Retina (tissue), 1 donor: ENCODE data around the gene TBCB.
A peak's percentile ranks its signal among the peaks of the same experiment; 100 is the strongest.
"Not testable (repeated sequence)": the region's sequence is repeated elsewhere in the genome, so short reads cannot be mapped to it uniquely, and the experiment has no call there.

Experiments
- DNase-seq: peaks from one replicate; pipeline ENCODE4 v3.0.0-alpha.2; 2016

TBCB gene

GRCh38 chr19:36139473-36140303, 24.4 kb downstream of the TBCB start, which contains the start of gene CAPNS1:
TSS of gene CAPNS1 (plus strand) at chr19:36140066. CDS start at chr19:36141012, 946 bp downstream.
- DNase-seq: peak; percentile 95

GRCh38 chr19:36140304-36141038, 25.2 kb downstream of the TBCB start:
- peak; percentile 65 for DNase-seq

GRCh38 chr19:36141039-36141927, 26.0 kb downstream of the TBCB start:
- DNase-seq: peak; percentile 81

- no peak for DNase-seq
Observed at GRCh38 chr19:36142046-36142445, 26.8 kb downstream of the TBCB start.

- no peak for DNase-seq
Observed at GRCh38 chr19:36142496-36142895, 27.2 kb downstream of the TBCB start.

GRCh38 chr19:36144624-36145023, 29.4 kb downstream of the TBCB start:
- DNase-seq: no peak

- DNase-seq: no peak
Observed at GRCh38 chr19:36149673-36150406, 34.6 kb downstream of the TBCB start.

GRCh38 chr19:36150586-36150985, 35.3 kb downstream of the TBCB start:
- no peak for DNase-seq

GRCh38 chr19:36151144-36152018, 36.1 kb downstream of the TBCB start:
- DNase-seq: no peak

GRCh38 chr19:36152019-36152351, 36.7 kb downstream of the TBCB start:
- peak; percentile 36 for DNase-seq

- peak; percentile 33 for DNase-seq
Observed at GRCh38 chr19:36152352-36153091, 37.3 kb downstream of the TBCB start, which contains the start of gene COX7A1. TSS of gene COX7A1 (minus strand) at chr19:36152447. CDS start at chr19:36152407, 40 bp downstream.

GRCh38 chr19:36153126-36153525, 37.9 kb downstream of the TBCB start:
- no peak for DNase-seq

GRCh38 chr19:36160821-36161596, 45.7 kb downstream of the TBCB start:
- DNase-seq: no peak

GRCh38 chr19:36163813-36164212, 48.5 kb downstream of the TBCB start:
- no peak for DNase-seq

GRCh38 chr19:36169084-36169760, 54.0 kb downstream of the TBCB start:
- no peak for DNase-seq

GRCh38 chr19:36172852-36173251, 57.6 kb downstream of the TBCB start:
- DNase-seq: no peak

GRCh38 chr19:36173846-36174245, 58.6 kb downstream of the TBCB start:
- DNase-seq: not testable (repeated sequence)
